LNCAP (cell line): ENCODE data around the gene SLC51A.

Experiments
- TF ChIP-seq, protein P1 (sequence below): fragments of 450-650 bp; IDR thresholded peaks from 2 replicates; pipeline ENCODE4 v1.5.1; 2017; ENCODE audit warnings: mild to moderate bottlenecking

SLC51A gene

DNA sequence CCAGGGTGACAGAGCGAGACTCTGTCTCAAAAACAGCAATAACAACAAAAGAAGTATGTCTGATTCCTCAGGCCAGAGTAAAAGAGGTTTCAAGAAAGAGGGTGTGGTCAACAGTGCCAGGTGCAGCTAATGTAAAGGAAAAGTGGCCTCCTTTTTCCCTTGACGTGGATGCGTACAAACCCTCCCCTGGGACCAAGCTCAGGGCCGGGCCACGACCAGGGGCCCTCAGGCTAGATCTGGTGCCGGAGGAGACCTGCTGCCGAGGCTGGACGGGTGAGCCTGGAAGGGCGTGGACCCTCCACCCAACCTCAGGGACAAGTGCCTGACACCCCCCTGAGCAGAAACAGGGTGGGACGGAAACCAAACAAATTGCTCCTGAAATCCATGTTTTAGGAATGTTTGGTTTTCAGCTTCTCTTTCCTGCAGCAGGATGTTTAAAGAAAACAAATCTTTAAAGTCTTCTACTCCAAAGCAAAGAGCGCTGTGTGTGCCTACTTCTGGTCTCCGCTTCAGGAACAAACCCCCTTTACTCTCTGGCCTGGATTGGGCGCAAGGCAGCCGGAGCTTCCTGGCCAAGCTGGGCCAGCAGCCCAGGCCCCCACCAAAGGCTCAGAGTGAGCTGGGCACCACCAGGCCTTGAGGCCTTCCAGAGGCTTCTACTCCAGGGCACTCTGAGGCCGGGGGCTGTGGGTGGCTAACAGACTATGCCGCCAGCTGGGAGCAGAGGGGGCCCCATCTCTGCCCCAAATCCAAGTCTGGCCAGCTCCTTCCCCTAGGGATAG lies 26.6 kb upstream of the SLC51A start:
- TF ChIP-seq, protein P1, sequence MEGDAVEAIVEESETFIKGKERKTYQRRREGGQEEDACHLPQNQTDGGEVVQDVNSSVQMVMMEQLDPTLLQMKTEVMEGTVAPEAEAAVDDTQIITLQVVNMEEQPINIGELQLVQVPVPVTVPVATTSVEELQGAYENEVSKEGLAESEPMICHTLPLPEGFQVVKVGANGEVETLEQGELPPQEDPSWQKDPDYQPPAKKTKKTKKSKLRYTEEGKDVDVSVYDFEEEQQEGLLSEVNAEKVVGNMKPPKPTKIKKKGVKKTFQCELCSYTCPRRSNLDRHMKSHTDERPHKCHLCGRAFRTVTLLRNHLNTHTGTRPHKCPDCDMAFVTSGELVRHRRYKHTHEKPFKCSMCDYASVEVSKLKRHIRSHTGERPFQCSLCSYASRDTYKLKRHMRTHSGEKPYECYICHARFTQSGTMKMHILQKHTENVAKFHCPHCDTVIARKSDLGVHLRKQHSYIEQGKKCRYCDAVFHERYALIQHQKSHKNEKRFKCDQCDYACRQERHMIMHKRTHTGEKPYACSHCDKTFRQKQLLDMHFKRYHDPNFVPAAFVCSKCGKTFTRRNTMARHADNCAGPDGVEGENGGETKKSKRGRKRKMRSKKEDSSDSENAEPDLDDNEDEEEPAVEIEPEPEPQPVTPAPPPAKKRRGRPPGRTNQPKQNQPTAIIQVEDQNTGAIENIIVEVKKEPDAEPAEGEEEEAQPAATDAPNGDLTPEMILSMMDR = no peak

DNA sequence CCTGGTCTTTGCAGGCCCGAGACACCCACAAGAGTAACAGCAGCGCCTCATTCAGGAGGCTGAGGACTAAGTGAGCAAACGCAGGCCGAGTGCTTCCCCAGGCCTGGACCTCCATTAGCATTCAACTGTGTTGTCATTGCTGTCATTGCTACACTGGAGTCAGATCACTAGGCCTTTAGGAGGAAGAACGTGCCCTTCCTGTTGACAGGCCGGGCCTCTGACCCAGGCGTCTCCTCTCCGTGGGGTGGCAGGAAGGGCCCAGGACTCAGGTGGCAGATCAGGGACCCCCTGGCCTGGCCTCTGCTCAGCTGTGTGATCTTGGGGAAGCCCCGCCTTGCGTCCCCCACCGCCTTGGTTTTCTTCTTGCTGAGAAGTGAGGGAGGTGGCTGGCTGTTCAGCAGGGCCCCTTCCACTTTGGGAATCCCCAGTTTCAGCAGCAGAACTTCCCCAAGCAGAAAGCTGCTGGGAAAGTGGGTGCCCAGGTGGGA lies 24.3 kb upstream of the SLC51A start:
- TF ChIP-seq, protein P1 = no peak

DNA sequence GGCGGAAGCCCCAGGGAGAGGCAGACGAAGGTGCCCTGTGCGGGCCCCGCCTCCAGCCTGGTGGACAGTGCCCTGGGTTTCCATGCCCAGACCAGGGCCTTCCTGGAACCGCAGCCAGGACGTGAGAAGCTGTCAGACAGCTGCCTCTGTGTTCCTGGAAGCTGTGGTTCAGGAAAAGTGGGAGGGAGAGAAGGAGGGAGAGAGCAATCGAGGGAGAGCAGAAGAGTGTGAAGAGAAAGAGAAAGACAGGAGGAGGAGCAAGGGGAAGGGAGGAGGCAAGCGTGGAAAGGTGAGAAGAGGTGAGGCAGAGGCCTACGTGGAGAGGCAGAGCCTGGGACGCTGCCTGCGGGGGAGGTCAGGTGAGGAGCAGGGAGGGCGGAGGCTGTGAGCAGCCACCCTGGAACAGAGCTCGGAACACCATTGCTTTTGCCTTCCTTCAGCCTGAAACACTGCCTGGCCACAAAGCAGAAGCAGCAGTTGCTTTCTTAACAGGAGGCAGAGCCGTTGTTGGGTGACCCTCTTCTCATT lies 23.7 kb upstream of the SLC51A start:
- TF ChIP-seq, protein P1 = no peak

DNA sequence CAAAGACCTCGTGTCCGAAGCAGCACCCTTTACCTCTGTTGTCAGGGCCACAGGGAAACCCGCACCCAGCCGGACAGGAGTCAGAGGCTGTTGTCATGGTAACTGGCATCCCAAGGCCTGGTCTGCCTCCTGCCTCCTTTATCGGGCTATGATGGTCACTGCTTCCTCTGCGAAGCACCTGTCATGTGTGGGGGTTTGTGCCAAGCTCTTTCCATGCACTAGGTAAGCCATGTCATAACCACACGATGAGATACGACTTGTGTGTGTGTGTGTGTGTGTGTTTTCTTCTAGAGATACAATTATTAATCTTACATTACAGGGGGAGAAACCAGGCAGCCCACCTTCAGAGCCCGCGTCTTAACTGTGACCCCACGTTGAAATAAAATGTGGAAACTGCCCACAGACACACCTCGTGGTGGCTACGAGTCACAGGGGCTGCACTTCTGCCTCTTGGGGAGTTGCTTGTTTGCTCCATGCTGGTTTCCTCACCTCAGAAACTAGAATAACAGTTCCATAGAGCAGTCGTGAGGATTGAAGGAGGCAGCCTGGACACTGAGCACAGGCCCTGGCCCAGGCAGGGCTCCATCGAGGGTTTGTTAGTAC lies 23.1 kb upstream of the SLC51A start:
- TF ChIP-seq, protein P1 = no peak

DNA sequence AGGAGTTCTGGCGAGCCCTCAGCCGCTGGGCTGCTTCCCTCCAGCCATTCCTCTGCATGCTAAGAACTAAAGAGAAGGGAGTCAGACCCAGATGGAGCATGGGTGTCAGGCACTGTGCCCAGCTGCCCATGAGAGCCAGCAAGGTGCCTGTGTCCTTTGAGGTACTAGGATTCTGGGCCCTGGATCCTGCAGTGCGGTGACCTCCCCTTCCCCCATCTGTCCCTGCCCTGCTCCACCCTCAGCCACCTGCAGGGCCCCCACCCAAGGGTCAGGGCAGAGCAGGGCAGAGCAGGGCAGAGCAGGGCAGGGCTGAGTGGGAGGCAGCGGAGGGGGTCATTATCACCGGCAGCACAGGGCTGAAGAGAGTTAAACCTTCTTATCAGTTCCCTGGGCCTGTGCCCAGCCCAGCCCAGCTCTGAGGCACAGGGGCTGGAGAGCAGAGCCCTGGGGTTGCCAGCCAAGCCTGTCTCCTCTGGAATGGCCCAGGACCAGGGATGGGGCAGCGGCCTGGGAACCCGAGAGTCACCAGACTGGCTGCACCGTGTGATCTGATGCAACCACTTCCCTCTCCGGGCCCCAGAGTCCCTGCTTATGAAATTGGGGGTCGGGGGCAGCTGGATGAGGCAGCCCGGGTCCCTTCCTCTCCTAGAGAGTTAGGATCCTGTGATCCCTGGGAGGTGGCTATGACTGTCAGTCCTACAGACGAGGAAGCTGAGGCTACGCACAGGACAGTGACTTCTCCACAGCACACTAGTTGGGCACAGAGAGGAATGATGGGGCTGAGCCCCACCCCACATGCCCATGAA lies 22.4 kb upstream of the SLC51A start:
- TF ChIP-seq, protein P1 = no peak

DNA sequence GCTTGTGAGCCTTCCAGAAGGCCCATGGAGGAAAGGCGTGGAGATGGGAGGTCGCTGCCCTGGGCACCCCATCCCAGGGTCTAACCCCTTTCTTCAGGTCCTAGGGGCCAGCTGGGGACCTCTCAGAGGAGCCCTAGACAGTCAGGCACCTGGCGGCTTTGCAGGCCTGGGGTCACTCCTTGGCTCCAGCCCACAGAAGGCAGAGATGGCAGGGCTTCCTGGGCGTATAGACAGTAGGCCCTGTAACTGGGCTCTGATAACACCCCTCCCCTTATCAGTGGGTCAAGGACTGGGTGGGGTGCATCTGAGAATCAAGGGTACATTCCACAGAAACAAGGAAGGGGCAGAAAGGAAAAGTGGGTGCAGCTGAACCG lies 21.8 kb upstream of the SLC51A start:
- TF ChIP-seq, protein P1 = no peak

DNA sequence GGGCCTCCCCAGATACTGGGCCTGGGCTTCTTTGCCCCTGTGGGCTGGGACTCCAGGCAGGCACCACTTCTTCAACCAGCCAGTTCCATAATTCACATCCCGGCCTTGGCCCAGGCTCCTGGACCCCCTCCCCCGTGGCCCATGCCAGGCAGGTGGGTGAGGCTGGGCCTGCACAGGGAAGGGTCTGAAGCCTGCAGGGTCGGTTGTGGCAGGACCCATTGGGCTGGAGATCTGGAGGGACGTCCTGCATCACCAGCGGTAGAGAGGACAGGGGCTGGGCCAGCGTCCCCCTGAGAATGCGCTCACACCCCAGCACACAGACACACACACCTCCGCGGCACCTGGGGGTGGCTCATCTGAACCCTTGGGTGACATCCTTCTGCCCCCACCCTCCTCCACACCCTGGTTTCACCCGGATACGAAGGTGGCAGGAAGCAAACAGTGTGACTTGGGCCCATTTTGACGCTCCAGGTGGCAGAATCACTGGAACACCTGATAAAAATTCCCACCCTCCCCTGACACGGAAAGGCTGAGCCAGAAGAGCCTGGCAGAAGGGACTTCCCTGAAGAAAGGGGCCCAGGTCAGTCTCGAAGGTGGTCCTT lies 20.6 kb upstream of the SLC51A start:
- TF ChIP-seq, protein P1 = no peak
